DOHH2 (cell line): ENCODE results near the gene LRP10.

Experiments
- CTCF ChIP-seq: fragments of 200-600 bp; sonication (generic); IDR thresholded peaks from one replicate; pipeline ENCODE4 v1.5.1; 2014; ENCODE audit warnings: antibody characterized with exemption, mild to moderate bottlenecking, low read depth, low read length; ENCODE audit not compliant: poor library complexity, severe bottlenecking
- EZH2phosphoT487 ChIP-seq: fragments of 200-600 bp; sonication (generic); IDR thresholded peaks from 2 replicates; pipeline ENCODE4 v1.6.1; 2017; ENCODE audit warnings: borderline replicate concordance, mild to moderate bottlenecking, antibody characterized with exemption, low read length, moderate library complexity, mixed read lengths

- TF ChIP-seq CTCF, result no peak
- no peak for TF ChIP-seq EZH2phosphoT487
Measured at GRCh38 chr14:22830443-22831010, 41.0 kb upstream of the LRP10 start.
